SHP77 (cell line): ENCODE results near the gene SALL3.

ENCODE experiments used
- DNase-seq, 2 experiments: peaks; one replicate each; lab custom pipeline; 2025; lab: John Stamatoyannopoulos, UW

SALL3 gene

GRCh38 chr18:78980777-78981380 is 1.3 kb downstream of the SALL3 start:
- DNase-seq = no peak

DNA sequence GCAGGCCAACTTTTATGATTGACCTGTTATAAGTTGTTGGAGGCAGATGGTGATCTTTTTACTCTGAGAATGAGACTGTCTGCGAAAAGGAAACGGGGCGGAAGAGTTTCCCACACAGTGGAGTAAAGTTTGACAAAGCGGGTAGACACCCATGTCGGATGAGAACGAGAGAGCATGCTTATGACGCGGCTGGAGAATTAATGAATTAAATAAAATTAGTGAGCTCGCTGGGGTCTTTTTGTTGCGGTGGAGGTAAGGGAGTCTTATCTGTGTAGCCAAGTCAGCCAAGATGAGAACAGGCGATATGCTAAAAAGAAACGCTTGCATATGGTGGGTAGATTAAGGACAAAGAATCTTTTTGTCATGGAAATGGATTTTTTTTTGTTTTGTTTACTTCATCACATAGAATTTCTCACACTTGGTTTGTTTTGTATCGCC is 1.8 kb downstream of the SALL3 start:
- no peak for DNase-seq

DNA sequence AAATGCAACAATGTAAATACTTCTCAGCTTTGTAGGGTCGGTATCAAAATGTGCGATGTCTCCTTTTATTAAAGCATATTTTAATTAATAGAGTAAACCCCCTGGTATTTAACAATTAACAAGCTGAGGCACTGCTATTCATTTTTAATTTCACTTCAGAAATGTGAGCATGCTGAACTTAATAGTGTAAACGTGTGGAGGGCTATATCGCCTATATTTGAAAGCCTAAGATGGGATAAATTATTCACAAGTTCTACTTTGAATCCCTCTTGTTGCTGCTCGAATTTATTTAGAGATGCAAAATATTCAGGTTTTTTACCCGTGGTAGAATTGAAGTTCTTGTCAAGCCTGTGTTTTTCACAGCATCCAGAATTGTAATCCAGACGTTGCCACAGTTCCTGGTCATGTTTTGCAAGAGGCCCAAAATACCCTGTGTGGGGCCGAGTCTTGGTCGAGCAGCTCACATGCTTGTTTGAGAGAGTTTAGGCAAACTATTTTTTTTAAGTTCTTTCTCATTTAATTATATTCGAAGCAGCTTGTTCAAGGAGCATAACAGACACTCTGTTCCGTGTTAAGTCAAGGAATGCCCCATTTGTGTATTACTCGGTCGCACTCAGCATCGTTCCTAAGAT is 2.5 kb downstream of the SALL3 start:
- no peak for DNase-seq

DNA sequence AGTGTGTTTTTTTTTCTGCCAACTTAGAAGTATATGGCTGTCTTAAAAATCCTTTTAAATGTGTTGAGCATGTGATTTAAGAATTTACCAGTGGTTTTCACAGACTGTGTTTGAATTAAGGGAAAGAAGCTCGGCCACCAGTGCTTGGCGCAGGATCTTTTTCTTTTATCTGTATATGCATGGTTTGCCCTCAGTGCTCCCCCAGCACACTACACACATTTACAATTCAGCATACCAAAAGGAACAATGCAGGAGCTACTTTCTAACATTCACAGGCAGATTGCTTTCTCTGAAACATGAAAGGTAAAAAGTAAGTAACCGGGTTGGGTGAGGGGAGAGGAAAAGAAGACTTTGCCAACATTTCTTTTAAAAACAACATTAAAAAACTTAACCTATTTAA is 3.9 kb downstream of the SALL3 start:
- DNase-seq = no peak

- peak; percentile 45 to 53 for DNase-seq
These were observed 5.5 kb downstream of the SALL3 start for GRCh38 chr18:78984941-78985784.

DNA sequence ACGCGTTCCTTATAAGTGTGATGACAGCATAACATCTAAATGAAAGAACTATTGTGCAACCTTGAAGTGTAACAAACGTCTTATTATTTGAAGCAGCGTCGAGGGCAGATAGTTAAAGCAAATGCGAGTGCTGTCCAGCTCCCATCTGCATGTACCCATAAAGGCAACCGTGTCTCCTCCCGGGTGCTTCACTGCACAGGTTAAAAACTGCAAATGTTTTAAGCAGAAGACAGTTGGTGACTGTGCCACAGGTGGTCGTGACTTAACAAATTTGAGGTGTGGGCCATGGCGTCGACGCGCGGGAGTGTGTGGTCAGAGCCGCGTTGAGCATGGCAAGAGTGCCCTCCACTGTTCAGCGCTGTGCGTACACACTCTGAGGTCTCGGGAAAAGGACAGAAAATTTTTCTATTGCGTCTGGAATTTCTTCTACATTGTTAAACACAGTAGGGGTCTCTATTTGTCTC is 6.4 kb downstream of the SALL3 start:
- DNase-seq = peak in 1 of 2 experiments; percentile 51

DNA sequence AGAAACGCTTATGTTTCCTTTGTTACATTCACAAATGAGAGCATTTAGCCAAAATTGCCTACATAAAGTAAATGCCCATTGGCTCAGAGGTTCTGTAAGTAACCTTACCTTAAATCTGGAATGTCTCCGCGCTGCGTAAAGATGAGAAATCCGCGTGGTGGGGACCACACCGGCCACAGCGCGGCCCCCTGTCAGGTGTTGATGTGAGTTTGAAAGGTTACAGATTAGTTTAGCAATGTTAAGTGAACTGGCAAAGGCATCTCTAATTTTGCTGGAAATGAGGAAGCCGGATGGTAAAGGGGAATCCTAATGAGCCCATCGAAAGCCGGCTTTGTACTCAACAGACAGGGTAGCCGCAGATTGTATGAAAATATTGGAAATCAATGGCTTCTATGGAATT is 11.8 kb downstream of the SALL3 start:
- DNase-seq = no peak

DNA sequence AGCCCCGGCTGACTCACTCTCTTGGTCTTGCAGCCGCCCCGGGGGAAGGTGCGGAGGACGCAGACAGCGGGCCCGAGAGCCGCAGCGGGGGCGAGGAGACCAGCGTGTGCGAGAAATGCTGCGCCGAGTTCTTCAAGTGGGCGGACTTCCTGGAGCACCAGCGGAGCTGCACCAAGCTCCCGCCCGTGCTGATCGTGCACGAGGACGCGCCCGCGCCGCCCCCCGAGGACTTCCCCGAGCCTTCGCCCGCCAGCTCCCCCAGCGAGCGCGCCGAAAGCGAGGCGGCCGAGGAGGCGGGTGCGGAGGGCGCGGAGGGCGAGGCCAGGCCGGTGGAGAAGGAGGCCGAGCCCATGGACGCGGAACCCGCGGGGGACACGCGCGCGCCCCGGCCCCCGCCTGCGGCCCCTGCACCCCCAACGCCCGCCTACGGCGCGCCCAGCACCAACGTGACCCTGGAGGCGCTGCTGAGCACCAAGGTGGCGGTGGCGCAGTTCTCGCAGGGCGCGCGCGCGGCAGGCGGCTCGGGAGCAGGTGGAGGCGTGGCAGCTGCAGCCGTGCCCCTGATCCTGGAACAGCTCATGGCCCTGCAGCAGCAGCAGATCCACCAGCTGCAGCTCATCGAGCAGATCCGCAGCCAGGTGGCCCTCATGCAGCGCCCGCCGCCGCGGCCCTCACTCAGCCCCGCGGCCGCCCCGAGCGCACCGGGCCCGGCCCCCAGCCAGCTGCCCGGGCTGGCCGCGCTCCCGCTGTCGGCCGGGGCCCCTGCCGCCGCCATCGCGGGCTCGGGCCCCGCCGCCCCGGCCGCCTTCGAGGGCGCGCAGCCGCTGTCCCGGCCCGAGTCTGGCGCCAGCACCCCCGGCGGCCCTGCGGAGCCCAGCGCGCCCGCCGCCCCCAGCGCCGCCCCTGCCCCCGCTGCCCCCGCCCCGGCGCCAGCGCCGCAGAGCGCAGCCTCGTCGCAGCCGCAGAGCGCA is 12.7 kb downstream of the SALL3 start:
- no peak for DNase-seq

GRCh38 chr18:78993014-78993926 is 13.7 kb downstream of the SALL3 start:
- DNase-seq = no peak

GRCh38 chr18:78994000-78994399 is 14.4 kb downstream of the SALL3 start:
- DNase-seq = no peak

DNA sequence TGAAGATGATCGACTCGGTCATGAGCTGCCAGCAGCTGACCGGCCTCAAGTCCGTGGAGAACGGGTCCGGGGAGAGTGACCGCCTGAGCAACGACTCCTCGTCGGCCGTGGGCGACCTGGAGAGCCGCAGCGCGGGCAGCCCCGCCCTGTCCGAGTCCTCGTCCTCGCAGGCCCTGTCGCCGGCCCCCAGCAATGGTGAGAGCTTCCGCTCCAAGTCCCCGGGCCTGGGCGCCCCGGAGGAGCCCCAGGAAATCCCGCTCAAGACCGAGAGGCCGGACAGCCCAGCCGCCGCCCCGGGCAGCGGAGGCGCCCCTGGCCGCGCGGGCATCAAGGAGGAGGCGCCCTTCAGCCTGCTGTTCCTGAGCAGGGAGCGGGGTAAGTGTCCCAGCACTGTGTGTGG is 14.9 kb downstream of the SALL3 start:
- no peak for DNase-seq

DNA sequence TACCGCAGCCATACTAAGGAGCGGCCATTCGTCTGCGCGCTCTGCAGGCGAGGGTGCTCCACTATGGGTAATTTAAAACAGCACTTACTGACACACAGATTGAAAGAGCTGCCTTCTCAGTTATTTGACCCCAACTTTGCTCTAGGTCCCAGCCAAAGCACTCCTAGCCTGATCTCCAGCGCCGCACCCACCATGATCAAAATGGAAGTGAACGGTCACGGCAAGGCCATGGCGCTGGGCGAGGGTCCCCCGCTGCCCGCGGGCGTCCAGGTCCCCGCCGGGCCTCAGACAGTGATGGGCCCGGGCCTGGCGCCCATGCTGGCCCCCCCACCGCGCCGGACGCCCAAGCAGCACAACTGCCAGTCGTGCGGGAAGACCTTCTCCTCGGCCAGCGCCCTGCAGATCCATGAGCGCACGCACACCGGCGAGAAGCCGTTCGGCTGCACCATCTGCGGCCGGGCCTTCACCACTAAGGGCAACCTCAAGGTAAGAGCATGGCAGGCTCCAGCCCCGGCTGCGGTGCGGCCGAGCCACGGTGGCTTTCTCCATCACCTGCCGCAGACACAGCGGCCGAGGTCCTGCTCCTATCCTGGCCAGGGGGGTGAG is 15.5 kb downstream of the SALL3 start:
- DNase-seq = no peak

DNA sequence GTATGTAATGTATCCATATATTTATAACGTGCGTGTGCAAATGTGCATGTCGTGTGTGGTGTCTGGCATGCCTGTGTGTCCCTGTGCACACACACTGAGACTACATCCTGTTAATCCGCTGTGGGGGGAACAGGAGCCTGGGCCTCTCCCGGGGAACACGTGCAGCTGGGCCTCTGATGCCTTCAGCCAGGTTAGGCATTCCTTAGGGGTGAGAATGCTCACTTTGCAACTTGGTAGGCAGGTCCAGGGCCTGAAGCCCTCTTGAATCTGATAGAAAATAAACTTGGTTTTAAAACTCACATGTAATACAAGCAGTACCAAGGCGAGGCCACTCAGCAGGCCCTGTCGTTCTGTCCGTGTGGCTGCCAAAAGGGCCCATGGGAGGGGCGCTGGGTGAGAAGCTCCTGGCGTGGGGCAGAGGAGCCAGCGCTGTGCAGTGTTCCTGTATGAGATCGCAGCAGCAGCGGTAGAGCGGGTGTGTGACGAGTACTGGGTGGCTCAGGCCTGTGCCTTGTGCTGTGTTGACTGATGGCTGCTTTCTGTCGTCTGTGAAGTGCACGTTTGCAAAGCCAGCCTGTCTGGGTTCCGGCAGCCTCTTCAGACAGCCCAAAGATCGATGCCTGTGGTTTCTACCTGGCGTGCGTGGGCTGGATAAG is 16.2 kb downstream of the SALL3 start:
- no peak for DNase-seq

- DNase-seq = no peak
These were observed 17.3 kb downstream of the SALL3 start for GRCh38 chr18:78996741-78997490.

GRCh38 chr18:78998371-78999071 is 18.9 kb downstream of the SALL3 start:
- DNase-seq = no peak

- DNase-seq = peak in 1 of 2 experiments; percentile 35
These were observed 20.3 kb downstream of the SALL3 start for GRCh38 chr18:78999939-79000338.

- no peak for DNase-seq
These were observed 21.4 kb downstream of the SALL3 start for GRCh38 chr18:79000997-79001396.

GRCh38 chr18:79005653-79006052 is 26.0 kb downstream of the SALL3 start:
- DNase-seq = no peak
